CD4-positive, CD25-positive, alpha-beta regulatory T cell (primary cell): ENCODE measurements around the gene HHAT. TPM values are rescaled to one million over a fixed set of nuclear protein-coding genes. Genes with fewer than 3 reads are reported as not detected.
A peak's percentile ranks its signal among the peaks of the same experiment; 100 is the strongest.

Source experiments
- ATAC-seq, 2 donors: fragments of 150-1000 bp; cut with Tn5 transposase; one replicate each; pipeline ENCODE4 v1.10.0; 2021; ENCODE audit warnings: low read depth in 2 of 2, moderate number of reproducible peaks in 2 of 2, moderate library complexity in 1 of 2
- DNase-seq, 3 donors: peaks; one replicate each; pipeline versions ENCODE4 v3.0.0 to v3.0.0-alpha.2; 2012 to 2022; ENCODE audit warnings: mixed read lengths in 1 of 3
- H3K27ac ChIP-seq: one replicate; pipeline ENCODE4 v1.7.0; 2013; ENCODE audit warnings: mild to moderate bottlenecking, low read length; ENCODE audit not compliant: insufficient read depth, poor library complexity, severe bottlenecking
- H3K27me3 ChIP-seq: one replicate; pipeline ENCODE4 v1.7.0; 2013; ENCODE audit warnings: low read length; ENCODE audit not compliant: control insufficient read depth, insufficient read depth
- H3K36me3 ChIP-seq: one replicate; pipeline ENCODE4 v1.7.0; 2013; ENCODE audit warnings: mild to moderate bottlenecking, low read length, moderate library complexity; ENCODE audit not compliant: control insufficient read depth, insufficient read depth
- H3K4me1 ChIP-seq: 2 replicates; pipeline ENCODE4 v1.7.0; 2013; ENCODE audit warnings: mild to moderate bottlenecking, low read length; ENCODE audit not compliant: insufficient read depth, control insufficient read depth, poor library complexity, severe bottlenecking
- H3K4me3 ChIP-seq: one replicate; pipeline ENCODE4 v1.7.0; 2013; ENCODE audit warnings: low read depth, mild to moderate bottlenecking, low read length, moderate library complexity
- H3K9me3 ChIP-seq, 2 experiments: 1 replicate in 1 of 2; 2 replicates in 1 of 2; pipeline ENCODE4 v1.7.0; 2013; ENCODE audit warnings: low read length in 2 of 2, mild to moderate bottlenecking in 1 of 2, moderate library complexity in 1 of 2; ENCODE audit not compliant: control insufficient read depth in 2 of 2
- H3K27ac Mint-ChIP-seq, 3 donors: one replicate each; pipeline ENCODE4 v1.8.0; 2020 to 2022; ENCODE audit warnings: mild to moderate bottlenecking in 3 of 3, mixed read lengths in 3 of 3, moderate library complexity in 2 of 3
- H3K27me3 Mint-ChIP-seq: one replicate; pipeline ENCODE4 v1.8.0; 2022; ENCODE audit warnings: mild to moderate bottlenecking, mixed read lengths
- H3K36me3 Mint-ChIP-seq: one replicate; pipeline ENCODE4 v1.8.0; 2020; ENCODE audit warnings: mixed read lengths
- H3K4me1 Mint-ChIP-seq, 4 donors: one replicate each; pipeline ENCODE4 v1.8.0; 2020 to 2022; ENCODE audit warnings: mixed read lengths in 4 of 4, mild to moderate bottlenecking in 1 of 4
- H3K4me3 Mint-ChIP-seq, 4 donors: one replicate each; pipeline ENCODE4 v1.8.0; 2020 to 2022; ENCODE audit warnings: mild to moderate bottlenecking in 4 of 4, mixed read lengths in 4 of 4, moderate library complexity in 3 of 4
- H3K9me3 Mint-ChIP-seq, 7 donors: one replicate each; pipeline ENCODE4 v1.8.0; 2020 to 2022; ENCODE audit warnings: mixed read lengths in 7 of 7, mild to moderate bottlenecking in 3 of 7, moderate library complexity in 2 of 7
- polyA plus RNA-seq, 4 donors: library from polyadenylated mRNA; unstranded; fragments of 300-500 nt; fragmentation: Illumina TruSeq; gene quantifications; one replicate each; pipeline ENCODE4 v1.2.3, GENCODE V29; 2021
- total RNA-seq: library from RNA; stranded (reverse); gene quantifications from one replicate; pipeline ENCODE4 v1.2.3, GENCODE V29; 2022

Gene HHAT
- total and polyA plus RNA-seq, 5 donors from 2014 or later: 1.4 to 6.0 (median 2.0) TPM

GRCh38 chr1:210586771-210587170 lies 258.1 kb downstream of the HHAT start:
- H3K27me3 Mint-ChIP-seq: peaks cover 8% of the 10 kb centered on the region
- Histone ChIP-seq H3K27ac (no peak overlapping the region), H3K36me3 (no peaks in the 10 kb centered on the region), H3K4me1 (no peaks in the 10 kb centered on the region), H3K4me3 (no peak overlapping the region), H3K9me3 (no peaks in the 10 kb centered on the region), H3K27me3 (no peaks in the 10 kb centered on the region)
- H3K9me3 Mint-ChIP-seq: peaks cover 0 to 9% (median 1%) of the 10 kb centered on the region in 7 donors
- ATAC-seq (no peak), DNase-seq (no peak)
- no peak overlapping the region for H3K4me3 Mint-ChIP-seq
- no peak overlapping the region for H3K27ac Mint-ChIP-seq
- peaks cover 4% of the 10 kb centered on the region for H3K36me3 Mint-ChIP-seq
- peaks cover 0 to 4% (median 0%) of the 10 kb centered on the region in 4 donors for H3K4me1 Mint-ChIP-seq

DNA sequence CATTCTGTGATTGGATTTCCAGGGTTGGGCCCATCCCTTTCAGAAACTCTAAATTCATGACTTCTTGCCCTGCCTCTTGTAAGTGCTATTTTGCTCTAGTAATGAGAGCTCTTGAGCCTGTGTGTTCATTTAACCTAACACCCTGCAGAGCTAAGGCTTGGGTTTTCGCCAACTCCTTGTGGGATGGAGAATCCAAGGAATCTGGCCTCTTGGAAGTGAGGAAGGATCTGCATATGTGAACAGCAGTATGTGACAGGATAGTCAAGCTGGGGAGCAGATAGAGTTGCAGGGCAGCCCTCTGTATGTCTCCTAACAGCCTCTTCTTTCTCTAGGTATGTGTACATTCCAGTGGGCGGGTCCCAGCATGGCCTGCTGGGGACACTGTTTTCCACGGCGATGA lies 258.9 kb downstream of the HHAT start:
- Mint-ChIP-seq H3K9me3 (peaks cover 0 to 9% (median 3%) of the 10 kb centered on the region in 7 donors), H3K27me3 (peaks cover under 1% of the 10 kb centered on the region), H3K4me1 (no peaks in the 10 kb centered on the region), H3K27ac (no peak overlapping the region), H3K4me3 (no peak overlapping the region), H3K36me3 (peaks cover 4% of the 10 kb centered on the region)
- no peak for DNase-seq
- H3K4me3 ChIP-seq: no peak overlapping the region
- ATAC-seq: no peak
- no peaks in the 10 kb centered on the region for H3K27me3 ChIP-seq
- no peak overlapping the region for H3K27ac ChIP-seq
- H3K36me3 ChIP-seq: no peaks in the 10 kb centered on the region
- H3K4me1 ChIP-seq: no peaks in the 10 kb centered on the region
- no peaks in the 10 kb centered on the region for H3K9me3 ChIP-seq

GRCh38 chr1:210588357-210588756 lies 259.7 kb downstream of the HHAT start:
- Histone ChIP-seq H3K36me3 (no peaks in the 10 kb centered on the region), H3K9me3 (no peaks in the 10 kb centered on the region), H3K27me3 (no peaks in the 10 kb centered on the region), H3K4me1 (no peaks in the 10 kb centered on the region), H3K4me3 (no peak overlapping the region), H3K27ac (no peak overlapping the region)
- peaks cover 0 to 9% (median 3%) of the 10 kb centered on the region in 7 donors for H3K9me3 Mint-ChIP-seq
- H3K27me3 Mint-ChIP-seq: no peaks in the 10 kb centered on the region
- H3K4me1 Mint-ChIP-seq: no peaks in the 10 kb centered on the region
- no peak overlapping the region for H3K4me3 Mint-ChIP-seq
- H3K36me3 Mint-ChIP-seq: peaks cover 4% of the 10 kb centered on the region
- DNase-seq (no peak), ATAC-seq (no peak)
- no peak overlapping the region for H3K27ac Mint-ChIP-seq

- H3K4me1 Mint-ChIP-seq: no peaks in the 10 kb centered on the region
- Histone ChIP-seq H3K27me3 (no peaks in the 10 kb centered on the region), H3K4me3 (no peak overlapping the region), H3K4me1 (no peaks in the 10 kb centered on the region), H3K27ac (no peak overlapping the region), H3K36me3 (no peaks in the 10 kb centered on the region), H3K9me3 (no peaks in the 10 kb centered on the region)
- H3K27me3 Mint-ChIP-seq: no peaks in the 10 kb centered on the region
- H3K9me3 Mint-ChIP-seq: peaks cover 0 to 9% (median 4%) of the 10 kb centered on the region in 7 donors
- ATAC-seq (no peak), DNase-seq (no peak)
- no peak overlapping the region for H3K4me3 Mint-ChIP-seq
- no peak overlapping the region for H3K27ac Mint-ChIP-seq
- H3K36me3 Mint-ChIP-seq: peaks cover 4% of the 10 kb centered on the region
Observed at GRCh38 chr1:210588946-210589345, 260.2 kb downstream of the HHAT start.

DNA sequence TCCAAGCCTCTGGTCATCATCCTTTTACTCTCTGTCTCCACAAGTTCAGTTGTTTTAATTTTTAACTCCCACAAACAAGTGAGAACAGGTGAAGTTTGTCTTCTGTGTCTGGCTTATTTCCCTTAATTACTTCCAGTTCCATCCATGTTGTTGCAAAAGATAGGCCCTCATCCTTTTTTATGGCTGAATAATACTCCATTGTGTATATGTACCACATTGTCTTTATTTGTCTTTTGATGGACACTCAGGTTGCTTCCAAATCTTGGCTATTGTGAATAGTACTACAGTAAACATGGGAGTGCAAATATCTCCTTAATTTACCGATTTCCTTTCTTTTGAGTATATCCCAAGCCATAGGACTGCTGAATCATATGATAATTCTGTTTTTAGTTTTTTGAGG lies 262.5 kb downstream of the HHAT start:
- H3K27me3 Mint-ChIP-seq: no peaks in the 10 kb centered on the region
- H3K4me3 Mint-ChIP-seq: no peak overlapping the region
- Histone ChIP-seq H3K36me3 (no peaks in the 10 kb centered on the region), H3K4me1 (no peaks in the 10 kb centered on the region), H3K27ac (no peak overlapping the region), H3K4me3 (no peak overlapping the region), H3K9me3 (no peaks in the 10 kb centered on the region), H3K27me3 (no peaks in the 10 kb centered on the region)
- peaks cover 0 to 9% (median 4%) of the 10 kb centered on the region in 7 donors for H3K9me3 Mint-ChIP-seq
- no peak overlapping the region for H3K27ac Mint-ChIP-seq
- ATAC-seq: no peak
- H3K36me3 Mint-ChIP-seq: peaks cover 4% of the 10 kb centered on the region
- H3K4me1 Mint-ChIP-seq: no peaks in the 10 kb centered on the region
- no peak for DNase-seq

DNA sequence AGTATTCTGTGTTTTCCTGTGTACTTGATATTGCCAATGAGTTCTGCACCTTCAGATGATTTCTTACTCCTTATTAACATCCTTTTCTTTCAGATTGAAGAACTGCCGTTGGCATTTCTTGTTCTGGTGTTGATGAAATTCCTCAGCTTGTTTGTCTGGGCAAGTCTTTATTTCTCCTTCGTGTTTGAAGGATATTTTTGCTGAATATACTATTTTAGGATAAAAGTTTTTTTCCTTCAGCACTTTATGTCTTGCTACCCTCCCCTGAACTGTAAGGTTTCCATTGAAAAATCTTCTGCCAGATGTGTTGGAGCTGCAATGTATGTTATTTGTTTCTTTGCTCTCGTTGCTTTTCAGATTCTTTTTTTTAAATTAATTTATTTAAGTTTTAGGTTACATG lies 265.9 kb downstream of the HHAT start:
- H3K4me3 ChIP-seq: no peak overlapping the region
- Mint-ChIP-seq H3K4me3 (no peak overlapping the region), H3K4me1 (no peaks in the 10 kb centered on the region), H3K27ac (no peak overlapping the region), H3K27me3 (no peaks in the 10 kb centered on the region), H3K9me3 (peaks cover 0 to 15% (median 4%) of the 10 kb centered on the region in 7 donors), H3K36me3 (peaks cover 4% of the 10 kb centered on the region)
- H3K36me3 ChIP-seq: no peaks in the 10 kb centered on the region
- ATAC-seq: no peak
- H3K27ac ChIP-seq: no peak overlapping the region
- no peaks in the 10 kb centered on the region for H3K27me3 ChIP-seq
- DNase-seq: no peak
- H3K4me1 ChIP-seq: no peaks in the 10 kb centered on the region
- no peaks in the 10 kb centered on the region for H3K9me3 ChIP-seq

- no peak overlapping the region for H3K4me3 Mint-ChIP-seq
- peaks cover under 1% of the 10 kb centered on the region for H3K36me3 Mint-ChIP-seq
Observed at GRCh38 chr1:210596641-210597040, 267.9 kb downstream of the HHAT start.

GRCh38 chr1:210597555-210598134 lies 268.9 kb downstream of the HHAT start:
- H3K4me1 ChIP-seq: no peaks in the 10 kb centered on the region
- peaks cover 0 to 12% (median 2%) of the 10 kb centered on the region in 7 donors for H3K9me3 Mint-ChIP-seq
- peaks cover 5% of the 10 kb centered on the region for H3K36me3 Mint-ChIP-seq
- H3K4me3 ChIP-seq: no peak overlapping the region
- H3K27ac Mint-ChIP-seq: no peak overlapping the region
- no peaks in the 10 kb centered on the region for H3K36me3 ChIP-seq
- no peaks in the 10 kb centered on the region for H3K27me3 ChIP-seq
- H3K27ac ChIP-seq: no peak overlapping the region
- peak overlapping the region in 1 of 4 donors; percentile 38 for H3K4me3 Mint-ChIP-seq
- DNase-seq (no peak), ATAC-seq (no peak)
- H3K27me3 Mint-ChIP-seq: peaks cover 6% of the 10 kb centered on the region
- H3K4me1 Mint-ChIP-seq: no peaks in the 10 kb centered on the region
- H3K9me3 ChIP-seq: no peaks in the 10 kb centered on the region

More at GRCh38 chr1:210596641-210597040, 267.9 kb downstream of the HHAT start:
- no peaks in the 10 kb centered on the region for H3K4me1 Mint-ChIP-seq
- peaks cover 4% of the 10 kb centered on the region for H3K27me3 Mint-ChIP-seq
- H3K27ac Mint-ChIP-seq: no peak overlapping the region
- Histone ChIP-seq H3K4me1 (no peaks in the 10 kb centered on the region), H3K36me3 (no peaks in the 10 kb centered on the region), H3K27me3 (no peaks in the 10 kb centered on the region), H3K27ac (no peak overlapping the region), H3K4me3 (no peak overlapping the region), H3K9me3 (no peaks in the 10 kb centered on the region)
- ATAC-seq: no peak
- peaks cover 0 to 15% (median 2%) of the 10 kb centered on the region in 7 donors for H3K9me3 Mint-ChIP-seq
- DNase-seq: no peak
